Erythroblast (primary cell): ENCODE results near the gene SH3RF2.
"Not testable (repeated sequence)": the region's sequence is repeated elsewhere in the genome, so short reads cannot be mapped to it uniquely, and the experiment has no call there.

ENCODE experiments used
- GATA1 ChIP-seq: IDR thresholded peaks from 2 replicates; pipeline ENCODE4 v1.6.1; 2011; ENCODE audit warnings: low read depth, mild to moderate bottlenecking, control low read depth, low read length, moderate library complexity
- POLR2A ChIP-seq: IDR thresholded peaks from 2 replicates; pipeline ENCODE4 v1.6.1; 2011; ENCODE audit warnings: mild to moderate bottlenecking, low read length

DNA sequence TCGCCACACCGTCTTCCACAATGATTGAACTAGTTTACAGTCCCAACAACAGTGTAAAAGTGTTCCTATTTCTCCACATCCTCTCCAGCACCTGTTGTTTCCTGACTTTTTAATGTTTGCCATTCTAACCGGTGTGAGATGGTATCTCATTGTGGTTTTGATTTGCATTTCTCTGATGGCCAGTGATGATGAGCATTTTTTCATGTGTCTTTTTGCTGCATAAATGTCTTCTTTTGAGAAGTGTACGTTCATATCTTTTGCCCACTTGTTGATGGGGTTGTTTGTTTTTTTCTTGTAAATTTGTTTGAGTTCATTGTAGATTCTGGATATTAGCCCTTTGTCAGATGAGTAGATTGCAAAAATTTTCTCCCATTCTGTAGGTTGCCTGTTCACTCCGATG, 74.1 kb downstream of the SH3RF2 start:
- TF ChIP-seq POLR2A, GATA1: not testable (repeated sequence)
